ENCODE data around the gene TMPRSS6. TPM values are rescaled to one million over a fixed set of nuclear protein-coding genes. Genes with fewer than 3 reads are reported as not detected.

The TMPRSS6 gene
- total RNA-seq, 1 donor from 2014 or later: 7.6 TPM

- Mint-ChIP-seq H3K4me1 (ENCODE audit: unreplicated experiment) (peaks cover 4% of the 10 kb centered on the region), H3K36me3 (no peaks in the 10 kb centered on the region), H3K27me3 (peaks cover 52% of the 10 kb centered on the region), H3K9me3 (no peaks in the 10 kb centered on the region), H3K27ac (no peak overlapping the region), H3K4me3 (no peak overlapping the region)
- TF ChIP-seq CTCF (conservative IDR thresholded peaks at IDR 0.05): no peak
- no peak for DNase-seq (ENCODE audit: extremely low spot score, unreplicated experiment)
Observed at GRCh38 chr22:37079668-37080171, 29.8 kb downstream of the TMPRSS6 start.

DNA sequence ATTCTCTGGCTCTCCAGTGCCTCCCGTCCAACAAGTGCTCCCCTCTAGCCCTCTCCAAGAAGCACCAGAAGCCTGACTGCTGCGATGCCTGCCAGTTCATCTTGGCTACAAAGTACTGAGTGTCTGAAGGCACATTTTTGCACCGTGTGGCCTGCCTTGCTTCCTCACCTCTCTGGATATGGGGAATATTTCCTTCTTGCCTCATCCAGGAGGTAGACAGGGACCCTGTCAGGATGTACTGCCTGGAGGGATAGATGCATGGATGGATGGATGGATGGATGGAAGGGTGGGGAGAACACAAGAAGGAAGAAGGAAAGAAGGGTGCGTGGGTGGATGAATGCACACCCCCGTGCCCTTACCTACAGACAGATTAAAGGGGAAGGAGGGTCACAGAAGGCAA, 30.4 kb downstream of the TMPRSS6 start:
- Mint-ChIP-seq H3K36me3 (no peaks in the 10 kb centered on the region), H3K27me3 (peaks cover 57% of the 10 kb centered on the region), H3K4me3 (no peak overlapping the region), H3K9me3 (no peaks in the 10 kb centered on the region), H3K27ac (no peak overlapping the region), H3K4me1 (ENCODE audit: unreplicated experiment) (peaks cover 4% of the 10 kb centered on the region)
- no peak for TF ChIP-seq CTCF (conservative IDR thresholded peaks at IDR 0.05)
- DNase-seq (ENCODE audit: extremely low spot score, unreplicated experiment): no peak

- DNase-seq (ENCODE audit: extremely low spot score, unreplicated experiment): no peak
- Mint-ChIP-seq H3K4me1 (ENCODE audit: unreplicated experiment) (peaks cover 4% of the 10 kb centered on the region), H3K36me3 (no peaks in the 10 kb centered on the region), H3K27ac (no peak overlapping the region), H3K27me3 (peaks cover 53% of the 10 kb centered on the region), H3K4me3 (no peak overlapping the region), H3K9me3 (no peaks in the 10 kb centered on the region)
- TF ChIP-seq CTCF (conservative IDR thresholded peaks at IDR 0.05): peak; percentile 97
Observed at GRCh38 chr22:37077802-37078448, 31.6 kb downstream of the TMPRSS6 start.

- TF ChIP-seq CTCF (conservative IDR thresholded peaks at IDR 0.05): no peak
- peaks cover 49% of the 10 kb centered on the region for H3K27me3 Mint-ChIP-seq
- no peaks in the 10 kb centered on the region for H3K9me3 Mint-ChIP-seq
- no peak overlapping the region for H3K27ac Mint-ChIP-seq
- no peak for DNase-seq (ENCODE audit: extremely low spot score, unreplicated experiment)
- no peaks in the 10 kb centered on the region for H3K36me3 Mint-ChIP-seq
- H3K4me3 Mint-ChIP-seq: no peak overlapping the region
- peaks cover 4% of the 10 kb centered on the region for H3K4me1 Mint-ChIP-seq (ENCODE audit: unreplicated experiment)
Observed at GRCh38 chr22:37075822-37076433, 33.6 kb downstream of the TMPRSS6 start.

DNA sequence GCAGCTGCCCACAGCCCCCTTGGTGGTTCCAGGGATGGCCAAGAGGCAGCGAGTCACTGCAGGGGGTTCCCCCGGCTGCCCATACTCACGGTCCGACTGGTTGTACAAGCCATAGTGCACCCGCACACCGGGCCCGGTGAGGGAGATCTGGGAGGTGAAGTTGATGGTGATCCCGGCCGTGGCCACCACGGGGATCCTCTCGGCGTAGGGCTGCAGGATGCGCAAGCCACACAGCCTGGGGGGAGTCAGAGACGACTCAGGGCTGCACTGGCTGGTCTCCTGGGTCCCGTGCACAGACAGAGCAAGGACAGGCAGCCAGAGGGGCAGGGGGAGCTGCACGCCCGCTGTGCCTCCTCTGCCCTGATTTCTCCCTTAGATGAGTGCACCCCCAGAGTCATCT, 34.5 kb downstream of the TMPRSS6 start:
- Mint-ChIP-seq H3K36me3 (no peaks in the 10 kb centered on the region), H3K4me1 (ENCODE audit: unreplicated experiment) (peaks cover 4% of the 10 kb centered on the region), H3K27ac (no peak overlapping the region), H3K27me3 (peaks cover 53% of the 10 kb centered on the region), H3K9me3 (no peaks in the 10 kb centered on the region), H3K4me3 (no peak overlapping the region)
- DNase-seq (ENCODE audit: extremely low spot score, unreplicated experiment): no peak
- TF ChIP-seq CTCF (conservative IDR thresholded peaks at IDR 0.05): no peak
